RKO (cell line): Measurements from ENCODE around the gene XXYLT1.

Experiments used
- DNase-seq: peaks from one replicate; pipeline ENCODE4 v3.0.0-alpha.2; 2016; ENCODE audit warnings: low spot score

The XXYLT1 gene

GRCh38 chr3:195151402-195151801, 119.6 kb downstream of the XXYLT1 start:
- no peak for DNase-seq

- DNase-seq = no peak
Observed at GRCh38 chr3:195150181-195151118, 120.5 kb downstream of the XXYLT1 start.

DNA sequence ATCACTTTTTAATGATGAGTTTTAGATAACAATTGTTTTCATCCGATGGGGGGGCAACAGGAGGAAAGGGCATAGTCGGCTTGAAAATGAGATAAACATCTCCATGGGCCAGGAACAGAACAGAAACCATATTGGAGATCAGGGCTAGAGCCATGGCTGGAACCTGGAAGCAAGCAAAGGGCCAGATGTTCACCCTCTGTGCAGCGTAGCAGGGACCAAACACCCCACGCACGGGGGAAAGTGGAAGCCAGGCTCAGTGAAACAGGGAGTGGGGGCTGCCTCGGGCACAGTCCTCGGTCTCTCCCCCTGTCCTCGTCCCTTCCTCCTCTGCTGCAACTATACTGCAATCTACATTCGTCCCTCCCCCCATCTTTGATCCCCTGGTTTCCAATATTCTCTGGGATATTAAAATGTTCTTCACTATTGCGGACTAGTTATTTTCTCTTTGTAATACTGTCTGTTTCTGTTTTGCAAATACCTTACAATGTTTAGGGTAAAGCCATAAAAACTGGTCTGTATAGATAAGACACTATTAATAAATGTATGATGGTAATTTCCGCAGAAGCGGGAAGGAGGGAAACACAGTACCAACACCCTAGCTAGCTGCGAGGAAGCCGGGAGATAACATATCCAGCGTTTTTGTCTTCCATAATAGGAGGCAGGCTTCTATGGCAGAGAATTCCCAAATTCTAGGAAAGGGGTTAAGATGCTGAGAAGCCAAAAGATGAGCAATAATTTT, 121.5 kb downstream of the XXYLT1 start:
- DNase-seq = no peak

GRCh38 chr3:195148549-195148948, 122.4 kb downstream of the XXYLT1 start:
- no peak for DNase-seq

DNA sequence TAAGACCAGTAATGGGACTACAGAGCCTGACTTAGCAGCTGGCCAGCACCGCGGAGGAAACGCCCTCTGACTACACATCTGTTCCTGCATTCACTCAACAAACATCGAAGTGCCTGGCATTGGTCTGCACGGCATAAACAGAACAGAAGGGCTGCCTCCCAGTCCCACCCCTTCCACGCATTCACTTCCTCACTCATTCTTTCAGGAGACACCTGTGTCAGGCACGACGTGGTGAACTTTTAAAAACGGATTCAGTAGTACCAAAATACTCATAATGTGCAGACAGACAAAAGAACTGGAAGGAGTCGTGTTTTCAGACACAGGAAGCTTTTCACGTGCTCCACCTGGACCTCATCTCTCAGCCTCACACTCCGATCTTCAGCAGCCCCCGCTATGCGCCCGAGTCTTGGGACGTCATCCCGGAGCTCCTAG, 123.3 kb downstream of the XXYLT1 start:
- DNase-seq = no peak

- DNase-seq = no peak
Observed at GRCh38 chr3:195146131-195146530, 124.8 kb downstream of the XXYLT1 start.

DNA sequence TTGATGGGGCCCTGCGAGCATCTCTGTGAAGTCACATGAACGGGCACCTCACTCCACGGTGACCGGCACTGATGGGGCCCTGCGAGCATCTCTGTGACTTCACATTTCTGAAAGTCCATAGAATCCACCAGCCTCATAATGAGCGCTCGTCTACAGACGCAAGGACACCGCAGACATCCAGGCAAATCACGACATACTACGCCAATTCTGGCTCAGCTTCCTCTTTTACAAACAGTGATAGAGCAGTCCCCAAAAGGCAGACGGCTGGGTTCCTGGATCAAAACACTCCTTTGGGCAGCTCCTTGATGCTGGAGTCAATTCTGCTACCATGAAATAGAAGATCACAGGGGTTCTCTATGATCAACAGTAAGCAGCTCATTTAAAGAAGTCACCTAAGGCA, 125.4 kb downstream of the XXYLT1 start:
- DNase-seq = no peak

- DNase-seq = no peak
Observed at GRCh38 chr3:195143221-195143620, 127.7 kb downstream of the XXYLT1 start.

DNA sequence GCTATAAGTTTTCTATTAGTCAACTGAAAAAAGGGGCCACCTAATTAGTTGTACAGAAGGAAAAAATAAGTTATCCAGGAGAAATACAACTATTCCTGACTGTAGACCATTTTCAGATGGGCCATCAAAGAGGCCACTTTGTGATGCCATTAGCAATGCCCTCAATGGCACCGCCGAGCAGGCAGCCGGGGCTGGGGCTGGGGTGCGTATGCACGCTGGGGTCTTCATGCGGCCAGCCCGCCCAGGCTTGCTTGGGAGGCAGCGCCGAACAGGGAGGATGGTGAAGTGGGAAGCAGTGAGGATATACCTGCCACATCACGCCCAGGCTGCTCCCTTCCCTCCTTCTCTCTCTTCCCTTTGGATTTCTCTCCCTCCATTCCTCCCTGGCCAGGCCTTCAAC, 128.4 kb downstream of the XXYLT1 start:
- no peak for DNase-seq

GRCh38 chr3:195140816-195141793, 129.9 kb downstream of the XXYLT1 start:
- DNase-seq = no peak

DNA sequence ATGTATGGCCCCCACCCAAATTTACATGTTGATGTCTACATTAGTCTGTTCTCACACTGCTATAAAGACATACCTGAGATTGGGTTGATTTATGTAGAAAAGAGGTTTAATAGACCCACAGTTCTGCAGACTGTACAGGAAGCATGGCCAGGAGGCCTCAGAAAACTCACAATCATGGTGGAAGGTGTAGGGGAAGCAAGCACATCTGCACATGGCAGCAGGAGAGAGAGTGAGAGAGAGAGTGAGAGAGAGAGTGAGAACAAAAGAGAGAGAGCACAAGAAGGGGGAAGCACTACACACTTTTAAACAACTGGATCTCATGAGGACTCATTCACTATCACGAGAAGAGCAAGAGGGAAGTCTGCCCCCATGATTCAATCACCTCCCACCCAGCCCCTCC, 130.5 kb downstream of the XXYLT1 start:
- DNase-seq = no peak

GRCh38 chr3:195139876-195140240, 131.1 kb downstream of the XXYLT1 start:
- peak; percentile 37 for DNase-seq

GRCh38 chr3:195139091-195139875, 131.7 kb downstream of the XXYLT1 start:
- DNase-seq = no peak

GRCh38 chr3:195137638-195138588, 133.0 kb downstream of the XXYLT1 start:
- DNase-seq = no peak

GRCh38 chr3:195135917-195136316, 135.0 kb downstream of the XXYLT1 start:
- no peak for DNase-seq

- DNase-seq = no peak
Observed at GRCh38 chr3:195134431-195134830, 136.5 kb downstream of the XXYLT1 start.

DNA sequence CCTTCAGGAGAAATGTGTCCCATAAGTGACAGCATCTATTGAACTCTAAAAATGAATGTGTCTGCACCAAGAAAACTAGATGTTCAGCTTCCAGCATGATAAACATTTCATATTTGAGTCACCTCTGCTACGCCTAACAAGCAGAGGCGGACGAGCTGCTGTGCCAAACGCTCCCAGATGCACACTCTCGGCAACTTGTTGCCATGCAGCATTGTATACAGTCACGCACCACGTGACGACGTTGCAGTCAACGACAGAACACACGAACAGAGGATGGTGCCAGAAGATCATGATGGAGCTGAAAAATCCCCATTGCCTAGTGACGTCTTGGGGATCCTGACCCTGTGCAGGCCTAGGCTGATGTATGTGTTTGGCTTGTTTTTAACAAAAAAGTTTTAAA, 137.5 kb downstream of the XXYLT1 start:
- DNase-seq = no peak

- no peak for DNase-seq
Observed at GRCh38 chr3:195133013-195133412, 137.9 kb downstream of the XXYLT1 start.

- DNase-seq = no peak
Observed at GRCh38 chr3:195131176-195131575, 139.8 kb downstream of the XXYLT1 start.
